ENCODE measurements around the gene TMEM151A.

TMEM151A gene

DNA sequence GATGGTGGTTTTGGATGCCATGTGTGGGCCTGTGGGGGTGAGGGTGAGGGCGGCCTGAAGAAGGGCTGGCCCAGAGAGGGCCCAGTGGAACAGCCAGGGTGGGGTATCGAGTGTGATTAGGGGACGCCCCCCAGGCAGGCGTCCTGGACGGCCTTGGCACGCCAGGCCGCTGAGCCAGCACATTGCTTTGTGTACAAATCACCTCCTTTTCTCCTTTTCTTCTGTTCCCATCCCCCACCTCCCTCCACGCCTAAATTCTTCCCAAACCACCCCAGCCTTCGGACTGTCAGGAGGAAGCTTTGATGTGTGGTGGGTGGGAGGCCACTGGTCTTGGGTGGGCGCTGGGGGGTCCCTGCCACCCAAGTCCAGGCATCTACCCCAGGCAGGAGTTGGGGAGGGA, 33.0 kb downstream of the TMEM151A start:
- no peak for DNase-seq

DNA sequence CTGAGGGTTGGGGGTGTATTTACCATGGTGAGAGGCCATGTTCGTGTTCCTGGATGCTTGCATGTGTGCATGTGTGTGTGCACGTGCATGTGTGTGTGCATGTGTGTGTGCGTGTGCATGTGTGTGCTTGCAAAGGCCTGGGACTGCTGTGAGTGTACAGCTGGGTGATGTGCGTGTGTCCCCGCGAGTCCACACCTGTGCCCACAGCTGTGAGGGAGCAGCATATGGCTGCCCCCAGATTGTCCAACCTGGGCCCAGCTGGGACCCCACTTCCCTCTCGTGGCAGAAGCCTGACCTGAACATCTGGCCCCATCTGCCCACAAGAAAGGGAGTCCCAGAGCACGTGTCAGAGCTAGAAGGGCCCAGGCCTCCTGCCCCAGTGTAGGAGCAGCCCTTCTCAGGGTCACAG, 33.6 kb downstream of the TMEM151A start:
- DNase-seq = no peak

DNA sequence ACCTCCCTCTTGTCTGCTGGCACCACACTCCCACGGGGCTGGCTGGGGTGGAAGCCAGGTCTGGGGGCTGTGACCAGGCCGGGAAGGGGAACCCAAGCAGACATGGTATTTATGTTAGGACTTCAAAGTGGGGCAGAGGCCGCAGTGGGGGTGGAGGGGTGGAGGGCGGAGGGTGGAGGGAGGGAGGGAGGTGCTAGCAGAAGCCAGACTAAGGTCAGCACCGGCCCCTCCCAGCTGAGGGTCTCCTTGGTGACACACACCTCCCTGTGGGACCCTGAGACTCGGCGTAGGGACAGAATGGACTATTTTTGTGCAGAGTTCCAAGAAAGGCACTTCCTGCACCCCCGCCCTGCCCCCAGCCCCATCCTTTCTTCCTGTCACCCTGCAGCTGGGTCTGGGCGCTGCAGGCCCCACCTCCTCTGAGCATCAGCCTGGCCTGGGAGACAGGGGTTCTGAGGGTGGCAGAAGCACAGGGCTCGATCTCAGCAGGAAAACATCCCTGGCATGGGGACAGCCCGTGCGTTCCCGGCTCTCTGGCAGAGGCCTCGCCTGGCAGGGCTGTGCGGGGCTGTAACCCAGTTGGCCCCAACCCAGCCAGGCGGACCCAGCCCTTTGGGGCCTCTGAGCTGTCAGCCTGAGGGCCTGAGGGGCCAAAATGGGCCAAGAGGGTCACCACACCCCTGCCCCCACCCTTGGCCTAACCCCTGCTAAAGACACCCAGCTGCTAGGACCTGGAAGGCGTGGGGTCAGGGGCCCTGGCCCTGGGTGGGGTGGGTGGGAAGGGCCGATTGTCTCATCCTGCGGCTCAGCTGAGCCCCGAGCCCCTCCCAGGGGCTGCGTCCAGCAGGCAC, 34.8 kb downstream of the TMEM151A start:
- peak; percentile 57 for DNase-seq

DNA sequence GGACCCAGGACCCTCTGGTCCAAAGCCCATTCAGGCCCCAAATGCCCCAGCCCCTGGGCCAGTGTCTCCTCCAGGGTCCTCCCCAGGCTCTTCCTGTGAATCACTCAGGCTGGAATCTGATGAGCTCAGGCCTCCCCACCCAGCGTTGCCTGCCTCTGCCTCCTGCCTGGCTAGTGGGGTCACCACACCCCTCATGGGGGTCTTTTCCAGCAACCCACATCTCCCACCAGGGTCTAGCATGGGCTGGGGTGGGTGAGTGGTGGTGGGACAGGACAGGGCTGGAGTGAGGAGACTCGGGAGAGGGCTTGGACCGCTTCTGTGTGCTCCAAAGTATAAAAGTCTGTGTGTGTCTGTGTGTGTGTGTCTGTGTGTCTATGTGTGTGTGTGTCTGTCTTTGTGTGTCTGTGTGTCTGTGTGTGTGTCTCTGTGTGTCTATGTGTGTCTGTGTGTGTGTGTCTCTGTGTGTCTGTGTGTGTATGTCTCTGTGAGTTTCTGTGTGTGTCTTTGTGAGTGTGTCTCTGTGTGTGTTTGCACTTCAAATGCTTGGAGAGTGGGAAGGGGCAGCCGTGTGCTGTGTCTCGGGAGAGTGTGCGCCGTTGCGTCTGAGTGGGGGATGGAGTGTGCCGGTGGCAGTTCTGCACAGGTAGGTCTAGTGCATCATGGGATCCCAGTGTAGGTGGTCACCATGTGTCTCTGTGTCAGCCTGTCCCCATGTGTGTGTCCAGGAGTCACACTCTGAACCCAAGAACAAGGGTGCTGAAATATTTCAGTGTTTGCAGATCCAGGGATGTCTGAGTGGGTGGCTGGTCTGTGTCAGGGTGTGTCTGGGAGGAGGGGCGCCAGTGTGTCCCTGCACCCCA, 35.7 kb downstream of the TMEM151A start:
- DNase-seq = peak; percentile 42

DNA sequence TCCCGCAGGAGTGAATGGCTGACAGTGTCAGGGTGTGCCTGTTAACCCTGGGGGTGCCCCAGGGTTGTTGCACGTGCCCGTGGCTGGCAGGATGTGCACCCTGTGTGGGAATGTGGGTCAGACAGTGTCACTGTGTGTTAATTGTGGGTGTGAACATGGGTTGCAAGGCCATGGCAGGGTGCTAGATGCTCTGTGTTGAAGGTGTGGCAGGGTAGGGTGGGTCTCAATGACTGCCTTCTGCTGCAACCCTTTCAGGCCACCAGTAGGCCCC, 36.3 kb downstream of the TMEM151A start:
- no peak for DNase-seq

DNA sequence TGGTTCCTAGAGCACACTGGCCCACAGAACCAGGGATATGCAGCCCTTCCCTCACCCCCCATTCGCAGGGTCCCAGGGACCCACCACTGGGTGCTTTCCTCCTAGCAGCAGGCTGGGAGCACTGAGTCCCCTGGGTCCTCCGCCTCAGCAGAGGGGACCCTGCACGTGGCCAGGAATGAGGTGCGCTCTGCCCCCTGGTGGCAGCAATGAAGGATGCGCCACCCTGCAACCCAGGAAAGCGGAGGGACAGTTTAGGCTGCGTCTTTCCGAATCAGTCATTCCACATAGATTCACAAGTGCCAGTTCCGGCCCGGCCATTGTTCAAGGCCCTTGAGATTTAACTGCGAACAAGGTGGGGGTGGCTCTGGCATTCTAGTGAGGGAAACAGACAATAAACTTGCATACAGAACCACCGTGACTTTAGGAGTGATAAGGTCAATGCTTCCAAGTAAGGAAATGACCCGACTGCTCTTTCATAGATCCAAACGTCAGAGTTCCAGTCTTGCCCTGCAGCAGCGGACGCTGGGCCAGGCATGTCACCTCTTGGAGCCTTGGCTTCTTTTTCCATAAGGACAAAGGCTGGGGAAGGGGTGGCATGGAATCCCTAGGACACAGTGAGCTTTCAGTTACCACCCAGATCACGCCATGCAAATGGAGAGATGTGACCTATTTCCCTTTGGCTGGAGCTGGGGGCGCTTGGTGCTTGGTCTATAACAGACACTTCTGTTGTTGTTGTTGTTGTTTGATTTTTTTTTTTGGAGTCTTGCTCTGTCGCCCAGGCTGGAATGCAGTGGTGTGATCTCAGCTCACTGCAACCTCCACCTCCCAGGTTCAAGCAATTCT, 36.8 kb downstream of the TMEM151A start:
- DNase-seq = peak; percentile 76

DNA sequence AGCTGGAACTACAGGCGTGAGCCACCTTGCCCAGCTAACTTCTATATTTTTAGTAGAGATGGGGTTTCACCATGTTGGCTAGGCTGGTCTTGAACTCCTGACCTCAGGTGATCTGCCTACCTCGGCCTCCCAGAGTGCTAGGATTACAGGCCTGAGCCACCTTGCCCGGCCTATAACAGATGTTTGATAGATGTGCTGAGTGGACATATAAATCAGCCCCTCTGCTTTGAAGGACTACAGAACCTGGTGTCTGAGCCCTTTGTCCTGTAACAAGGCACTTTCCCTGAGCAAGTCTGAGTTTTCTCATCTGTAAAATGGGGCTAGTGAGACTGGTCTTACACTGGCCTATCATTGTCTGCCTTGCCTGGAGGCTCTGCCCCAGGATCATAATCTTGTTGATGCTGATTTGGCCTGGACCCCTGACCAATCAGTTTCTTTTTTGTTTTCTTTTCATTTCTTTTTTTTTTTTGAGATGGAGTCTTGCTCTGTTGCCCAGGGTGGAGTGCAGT, 37.5 kb downstream of the TMEM151A start:
- DNase-seq = no peak

DNA sequence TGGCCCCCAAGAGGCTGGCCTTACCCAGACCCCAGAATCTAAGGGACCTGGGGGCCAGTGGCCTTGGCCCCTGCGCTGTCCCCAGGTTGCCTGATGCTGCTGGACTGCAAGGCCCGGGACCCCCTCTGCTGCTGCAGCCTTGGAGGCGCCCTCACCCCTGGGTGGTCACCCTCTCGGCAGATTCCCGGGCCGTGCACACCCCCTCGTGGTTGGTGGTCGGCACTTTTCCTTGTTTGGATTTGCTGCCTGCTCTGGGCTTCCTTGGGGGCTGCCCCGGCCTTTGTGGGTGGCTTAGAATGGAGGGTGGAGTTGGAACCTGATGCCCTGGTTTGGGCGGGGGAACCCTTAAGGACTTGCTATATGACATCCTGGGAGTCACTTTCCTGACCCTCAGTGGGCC, 39.2 kb downstream of the TMEM151A start:
- no peak for DNase-seq

DNA sequence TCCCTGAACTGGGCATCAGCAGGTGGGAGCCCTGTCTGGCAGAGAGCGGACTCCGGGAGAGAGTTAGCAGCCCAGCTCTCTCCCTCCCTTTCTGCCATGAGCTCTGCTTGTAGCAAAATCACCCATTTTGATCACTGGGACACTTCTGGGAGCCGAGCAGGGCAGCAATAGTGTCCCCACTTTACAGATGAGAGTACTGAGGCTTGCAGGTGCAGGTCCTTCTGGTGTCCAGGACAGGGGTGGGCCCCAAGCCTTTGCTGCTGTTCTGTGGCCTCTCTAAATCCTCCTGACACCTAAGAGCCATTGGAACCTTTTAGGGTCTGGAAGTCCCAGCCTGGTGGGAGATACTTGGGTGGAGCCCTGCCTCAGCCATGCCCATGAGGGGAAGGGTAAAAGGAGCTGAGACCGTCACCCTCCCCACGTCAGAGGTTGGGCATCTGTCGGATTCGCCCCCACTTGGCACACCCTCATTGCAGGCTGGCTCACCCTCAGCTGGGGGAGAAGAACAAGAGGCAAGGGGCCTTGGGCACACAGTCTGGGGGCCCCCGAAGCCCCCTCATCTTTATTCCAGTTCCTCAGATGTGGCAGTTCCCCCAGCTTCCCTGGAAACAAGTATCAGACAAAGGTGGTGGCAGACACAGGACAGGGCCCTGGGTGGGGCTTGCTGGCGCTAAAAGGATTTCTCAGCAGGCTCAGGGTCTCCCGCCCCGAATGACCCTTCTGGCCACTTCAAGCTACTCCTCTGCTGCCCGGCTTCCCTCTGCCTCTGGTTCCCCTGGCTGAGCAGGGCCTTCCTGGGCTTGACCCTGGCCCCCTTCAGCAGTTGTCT, 40.1 kb downstream of the TMEM151A start:
- DNase-seq = no peak

DNA sequence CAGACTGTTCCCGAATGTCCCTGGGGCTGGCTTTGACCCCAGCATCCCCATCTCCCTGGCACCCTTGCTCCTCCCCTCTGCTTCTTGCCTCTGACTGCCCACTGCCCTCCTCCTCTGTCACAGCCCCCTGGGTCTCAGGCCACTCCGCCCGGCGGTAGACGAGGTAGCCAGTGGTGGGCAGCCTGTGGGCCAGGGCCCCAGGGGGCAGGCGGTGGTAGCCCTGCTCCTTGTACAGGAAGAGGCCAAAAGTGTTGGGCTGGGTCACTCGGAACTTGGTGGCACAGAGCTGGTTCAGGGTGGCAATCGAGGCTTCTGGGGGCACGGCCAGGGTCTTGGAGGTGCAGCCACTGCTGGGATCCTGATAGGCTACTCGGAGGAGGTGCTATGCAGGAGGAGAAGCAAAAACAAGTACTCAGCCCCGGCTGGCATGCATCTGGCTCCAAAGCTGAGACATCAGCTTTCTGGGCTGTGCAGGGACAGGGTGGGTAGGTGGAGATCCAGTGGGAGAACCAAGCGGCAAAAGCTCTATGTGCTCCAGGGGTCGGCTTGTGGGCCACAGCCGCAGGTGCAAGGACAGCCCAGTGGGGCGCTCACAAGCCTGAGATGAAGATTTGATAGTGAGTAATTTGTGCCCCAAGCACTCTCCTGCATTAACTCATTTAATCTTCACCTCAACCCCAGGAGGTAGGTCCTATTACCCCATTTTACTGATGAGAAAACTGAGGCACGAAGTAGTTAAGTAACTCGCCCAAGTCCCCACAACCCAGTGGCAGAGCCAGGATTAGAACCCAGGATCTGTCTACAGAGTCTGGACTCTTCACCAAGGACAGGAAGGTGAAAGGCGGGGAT, 40.9 kb downstream of the TMEM151A start:
- DNase-seq = no peak

DNA sequence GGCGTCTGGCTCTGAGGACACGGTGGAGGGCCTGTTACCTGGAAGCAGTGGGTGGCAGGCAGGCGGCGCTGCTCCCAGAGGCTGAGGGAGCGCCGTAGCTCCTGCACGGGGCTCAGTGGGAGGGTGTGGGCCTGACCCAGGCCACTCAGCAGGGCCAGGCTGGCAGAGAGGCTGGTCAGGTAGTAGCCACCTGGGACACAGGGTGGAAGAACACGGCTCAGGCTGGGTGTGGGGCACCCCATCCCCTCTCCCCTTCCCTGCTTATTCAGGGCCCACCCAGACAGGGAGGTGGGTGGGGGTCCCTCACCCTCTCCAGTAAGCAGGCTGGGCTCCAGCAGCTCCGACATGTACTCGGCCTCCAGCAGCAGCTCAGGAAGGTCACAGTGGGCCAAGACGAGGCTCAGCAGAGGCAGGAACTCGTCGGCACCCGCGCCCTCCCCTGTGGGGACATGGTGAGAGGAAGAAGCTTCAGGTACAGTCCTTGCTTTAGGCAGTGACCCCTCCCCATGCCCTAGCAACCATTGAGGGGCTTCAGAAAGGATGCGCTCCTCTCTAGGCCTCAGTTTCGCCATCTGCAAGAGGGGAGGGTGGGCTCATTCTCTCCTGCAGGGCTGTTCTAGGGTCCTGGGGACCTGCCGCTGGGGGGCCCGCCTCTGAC, 41.7 kb downstream of the TMEM151A start:
- no peak for DNase-seq

DNA sequence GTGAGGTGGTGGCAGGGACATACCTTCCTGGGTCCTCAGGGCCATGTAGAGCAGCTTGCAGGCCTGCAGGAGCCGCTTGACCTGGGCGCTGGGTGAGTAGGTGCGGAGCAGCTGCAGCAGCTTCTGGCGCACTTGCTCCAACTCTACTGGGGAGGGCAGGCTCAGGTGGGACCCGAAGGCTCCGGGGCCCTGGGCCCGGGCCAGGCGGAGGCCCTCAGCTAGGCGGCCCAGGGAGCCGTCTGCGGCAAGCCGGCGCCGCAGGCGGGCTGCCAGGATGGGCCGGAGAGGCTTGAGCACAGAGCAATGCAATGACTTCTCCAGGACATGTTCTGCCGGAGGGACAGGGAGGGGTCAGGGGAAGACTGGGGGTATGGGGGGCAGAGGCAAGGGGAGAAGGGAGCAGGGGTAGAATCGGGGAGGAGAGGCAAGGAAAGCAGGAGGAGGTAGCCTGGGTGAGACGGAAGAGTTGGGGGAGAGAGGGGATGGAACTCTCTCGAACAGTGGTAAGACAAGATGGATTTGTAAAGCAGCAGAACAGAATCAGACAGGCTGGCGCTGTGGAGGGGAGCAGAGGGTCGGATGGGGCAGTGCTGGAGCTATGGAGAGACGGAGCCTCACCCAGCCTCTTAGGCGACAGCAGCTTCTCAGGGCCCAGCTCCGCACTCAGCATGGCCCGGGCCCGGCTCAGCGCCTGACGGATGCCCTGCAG, 42.4 kb downstream of the TMEM151A start:
- no peak for DNase-seq

DNA sequence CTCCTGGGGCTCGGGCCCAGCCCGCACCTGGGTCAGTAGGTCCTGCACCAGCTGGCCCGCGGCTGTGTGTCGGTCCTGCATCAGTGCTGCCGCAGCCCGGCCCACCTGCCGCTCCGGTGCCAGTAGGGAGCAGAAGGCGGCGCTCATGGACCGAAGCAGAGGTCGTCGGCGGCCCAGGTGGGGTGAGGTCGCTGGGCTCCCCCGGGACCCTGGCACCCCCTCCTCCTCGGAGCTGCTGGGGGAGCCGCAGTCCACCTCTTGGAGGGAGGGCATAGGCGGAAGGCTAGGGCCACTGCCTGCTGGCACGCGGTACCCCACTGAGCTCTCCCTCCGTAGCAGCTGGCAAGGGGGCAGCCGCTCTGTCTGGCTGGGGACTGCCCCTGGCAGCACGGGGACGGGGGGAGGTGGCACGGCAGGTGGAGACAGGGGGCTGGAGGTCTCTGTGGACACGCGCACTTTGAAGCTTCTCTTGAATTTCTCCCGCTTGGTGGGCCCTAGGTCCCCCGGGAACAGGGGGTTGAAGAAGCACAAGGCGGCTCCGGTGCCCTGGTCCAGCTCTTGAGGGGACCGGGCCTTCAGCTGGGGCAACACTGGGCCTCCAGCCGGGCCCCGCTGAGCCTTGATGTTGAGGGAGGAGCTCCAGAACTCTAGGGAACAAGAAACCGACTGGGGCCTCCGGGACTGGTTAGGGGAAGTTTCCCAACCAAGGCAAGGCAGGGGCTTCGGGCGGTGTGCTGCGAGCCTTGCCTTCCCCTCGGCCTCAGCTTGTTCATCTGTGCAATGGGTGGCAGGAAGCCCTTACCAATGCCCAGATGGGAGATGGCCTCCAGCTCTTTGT, 43.1 kb downstream of the TMEM151A start:
- no peak for DNase-seq

DNA sequence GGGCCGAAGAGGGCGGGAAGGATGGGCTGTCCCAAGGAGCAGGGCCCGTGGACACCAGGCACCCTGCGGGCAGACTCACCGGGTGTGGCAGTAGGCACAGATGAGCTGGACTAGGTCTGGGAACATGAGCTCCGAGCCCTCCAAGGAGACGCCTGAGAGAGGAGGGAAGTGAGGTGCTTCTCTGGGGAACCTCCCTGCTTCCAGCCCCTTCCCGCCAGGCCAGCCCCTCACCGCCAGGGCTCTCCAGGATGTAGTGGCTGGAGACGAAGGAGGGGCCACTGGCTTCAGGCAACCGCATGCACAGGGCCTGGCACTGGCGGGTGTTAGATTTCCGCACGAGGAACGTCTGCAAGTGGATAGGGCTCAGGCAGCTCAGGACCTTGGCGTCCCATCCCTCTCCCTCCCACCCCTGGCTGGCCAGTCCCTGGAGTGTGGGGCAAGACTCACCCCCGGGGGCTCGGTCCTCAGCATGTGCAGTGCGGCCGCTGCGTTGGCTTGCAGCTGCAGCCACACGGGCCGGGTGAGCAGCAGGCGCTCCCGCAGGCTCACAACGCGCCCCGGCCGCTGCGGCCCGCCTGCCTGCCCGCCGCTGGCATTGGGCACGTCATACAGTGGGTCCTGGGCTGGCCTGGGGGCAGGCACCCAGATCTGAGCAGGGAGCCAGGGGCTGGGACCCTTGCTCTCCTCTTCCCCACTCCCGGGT, 44.0 kb downstream of the TMEM151A start:
- DNase-seq = peak; percentile 56

DNA sequence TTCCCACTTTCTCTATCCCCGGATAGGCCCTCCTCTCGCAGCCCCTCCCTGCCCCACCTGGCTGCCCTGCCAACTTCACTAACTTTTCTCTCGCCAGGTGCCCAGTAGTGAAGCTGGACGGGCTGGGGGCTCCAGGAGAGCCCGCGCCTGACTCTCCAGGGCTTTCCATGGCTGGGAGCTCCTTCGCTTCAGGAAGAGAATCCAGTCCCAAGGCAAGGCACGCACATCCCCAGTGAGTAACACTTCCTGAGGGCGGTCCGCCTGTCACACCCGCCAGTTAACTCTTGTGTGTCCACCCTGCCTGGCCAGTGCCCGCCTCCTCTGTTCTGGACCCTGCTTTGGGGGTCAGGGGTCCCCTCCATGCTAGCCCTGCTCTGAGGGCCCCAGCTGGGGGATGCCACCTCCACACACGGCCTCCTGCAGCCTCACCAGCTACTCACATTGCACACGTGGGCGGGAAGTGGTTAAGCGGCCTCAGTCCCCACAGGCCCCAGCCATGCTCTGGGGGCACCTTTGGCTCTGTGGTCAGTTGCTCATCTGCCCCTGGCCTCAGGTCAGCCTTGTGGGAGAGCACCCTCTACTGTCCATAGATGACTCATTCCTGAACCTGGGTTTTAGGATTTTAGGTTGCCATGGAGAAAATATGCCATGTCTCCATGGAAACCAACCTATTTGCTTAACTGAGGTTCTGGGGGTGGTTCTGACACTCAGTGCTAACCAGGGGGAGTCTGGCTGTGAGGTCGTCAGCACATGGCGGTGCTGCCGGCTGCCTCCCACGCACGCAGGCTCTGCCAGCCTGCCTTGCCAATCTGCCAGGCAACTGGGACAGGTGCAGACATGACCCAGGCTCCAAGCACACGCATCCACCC, 44.8 kb downstream of the TMEM151A start, which contains the start of gene RIN1:
TSS of gene RIN1 (minus strand) at position 201 of the 869 bp plus-strand sequence. CDS start at position 169, 32 bp downstream.
- DNase-seq = peak; percentile 99

DNA sequence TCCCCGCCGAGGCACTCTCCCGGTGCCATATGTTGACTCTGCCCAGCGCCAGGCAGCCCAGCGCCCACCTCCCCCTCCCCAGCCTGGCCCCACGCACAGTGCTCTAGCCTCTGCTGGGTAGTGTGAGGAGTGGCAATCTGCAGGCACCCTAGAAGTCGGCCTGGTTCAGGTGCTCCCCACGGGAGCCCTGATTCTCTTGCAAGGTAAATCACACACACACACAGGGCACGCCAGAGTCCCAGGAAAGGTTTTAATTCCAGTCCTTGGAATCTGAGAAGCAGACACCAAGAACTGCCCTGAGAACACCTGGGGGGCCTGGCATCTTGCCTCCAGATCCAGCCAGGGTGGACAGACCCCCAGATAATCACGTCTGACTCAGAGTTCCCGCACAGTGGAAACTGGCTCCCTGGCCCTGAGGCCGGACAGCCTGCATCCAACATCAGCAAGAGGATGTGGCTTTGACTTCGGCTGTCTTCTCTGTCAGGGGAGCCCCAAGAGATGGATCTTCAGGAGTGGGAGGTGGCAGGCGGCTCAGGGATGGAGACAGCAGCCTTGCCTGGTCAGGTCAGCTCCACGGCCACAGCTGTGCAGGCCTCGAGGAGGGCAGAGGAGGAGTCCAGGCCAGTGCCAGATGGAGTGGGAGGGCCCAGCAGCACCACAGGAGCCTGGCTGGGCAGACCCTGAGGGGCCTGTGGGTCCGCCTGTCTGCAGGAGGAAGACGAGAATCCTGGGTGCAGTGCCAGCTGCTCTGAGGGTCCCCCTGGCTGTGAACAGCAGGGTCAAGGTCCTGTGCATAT, 45.6 kb downstream of the TMEM151A start:
- peak; percentile 37 for DNase-seq
